Measurements from ENCODE around the gene CDH4. TPM values are rescaled to one million over a fixed set of nuclear protein-coding genes. Genes with fewer than 3 reads are reported as not detected.

CDH4 gene
- total RNA-seq, 1 experiment from 2014 or later, result 5.3 TPM

DNA sequence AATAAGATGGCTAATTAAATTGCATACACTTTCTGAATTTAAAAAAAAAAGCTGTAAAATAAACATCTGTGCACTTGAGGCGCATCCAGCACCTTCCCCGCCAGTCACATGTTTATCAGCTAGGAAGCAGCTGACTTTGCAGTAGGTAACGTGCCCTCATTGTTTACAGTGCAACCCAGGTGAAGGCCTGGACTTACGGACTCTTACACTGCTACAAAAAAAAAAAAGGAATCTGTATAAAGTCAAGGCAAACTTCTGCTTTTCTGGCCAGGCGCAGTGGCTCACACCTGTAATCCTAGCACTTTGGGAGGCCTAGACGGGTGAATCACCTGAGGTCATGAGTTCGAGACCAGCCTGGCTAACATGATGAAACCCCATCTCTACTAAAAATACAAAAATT lies 327.8 kb downstream of the CDH4 start (continued):
- TF ChIP-seq ZBTB43 (CRISPR knock-in tag; IDR thresholded peaks at IDR 0.05) (no peak), ZNF396 (CRISPR knock-in tag; IDR thresholded peaks at IDR 0.05; ENCODE audit: borderline replicate concordance) (no peak), EMX1 (CRISPR knock-in tag; IDR thresholded peaks at IDR 0.05) (no peak), ZBTB21 (CRISPR knock-in tag; IDR thresholded peaks at IDR 0.05; ENCODE audit: borderline replicate concordance) (no peak), NFE2L1 (CRISPR knock-in tag; IDR thresholded peaks at IDR 0.05) (no peak), AFF4 (CRISPR knock-in tag; IDR thresholded peaks at IDR 0.05; ENCODE audit: borderline replicate concordance) (no peak), MXD4 (CRISPR knock-in tag; IDR thresholded peaks at IDR 0.05; ENCODE audit: borderline replicate concordance) (no peak), MLX (CRISPR knock-in tag; IDR thresholded peaks at IDR 0.05) (no peak), ZNF232 (CRISPR knock-in tag; IDR thresholded peaks at IDR 0.05) (no peak)
- TF ChIP-seq, protein P1, sequence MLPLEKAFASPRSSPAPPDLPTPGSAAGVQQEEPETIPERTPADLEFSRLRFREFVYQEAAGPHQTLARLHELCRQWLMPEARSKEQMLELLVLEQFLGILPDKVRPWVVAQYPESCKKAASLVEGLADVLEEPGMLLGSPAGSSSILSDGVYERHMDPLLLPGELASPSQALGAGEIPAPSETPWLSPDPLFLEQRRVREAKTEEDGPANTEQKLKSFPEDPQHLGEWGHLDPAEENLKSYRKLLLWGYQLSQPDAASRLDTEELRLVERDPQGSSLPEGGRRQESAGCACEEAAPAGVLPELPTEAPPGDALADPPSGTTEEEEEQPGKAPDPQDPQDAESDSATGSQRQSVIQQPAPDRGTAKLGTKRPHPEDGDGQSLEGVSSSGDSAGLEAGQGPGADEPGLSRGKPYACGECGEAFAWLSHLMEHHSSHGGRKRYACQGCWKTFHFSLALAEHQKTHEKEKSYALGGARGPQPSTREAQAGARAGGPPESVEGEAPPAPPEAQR (CRISPR knock-in tag; IDR thresholded peaks at IDR 0.05), result no peak
- TF ChIP-seq, protein P2, sequence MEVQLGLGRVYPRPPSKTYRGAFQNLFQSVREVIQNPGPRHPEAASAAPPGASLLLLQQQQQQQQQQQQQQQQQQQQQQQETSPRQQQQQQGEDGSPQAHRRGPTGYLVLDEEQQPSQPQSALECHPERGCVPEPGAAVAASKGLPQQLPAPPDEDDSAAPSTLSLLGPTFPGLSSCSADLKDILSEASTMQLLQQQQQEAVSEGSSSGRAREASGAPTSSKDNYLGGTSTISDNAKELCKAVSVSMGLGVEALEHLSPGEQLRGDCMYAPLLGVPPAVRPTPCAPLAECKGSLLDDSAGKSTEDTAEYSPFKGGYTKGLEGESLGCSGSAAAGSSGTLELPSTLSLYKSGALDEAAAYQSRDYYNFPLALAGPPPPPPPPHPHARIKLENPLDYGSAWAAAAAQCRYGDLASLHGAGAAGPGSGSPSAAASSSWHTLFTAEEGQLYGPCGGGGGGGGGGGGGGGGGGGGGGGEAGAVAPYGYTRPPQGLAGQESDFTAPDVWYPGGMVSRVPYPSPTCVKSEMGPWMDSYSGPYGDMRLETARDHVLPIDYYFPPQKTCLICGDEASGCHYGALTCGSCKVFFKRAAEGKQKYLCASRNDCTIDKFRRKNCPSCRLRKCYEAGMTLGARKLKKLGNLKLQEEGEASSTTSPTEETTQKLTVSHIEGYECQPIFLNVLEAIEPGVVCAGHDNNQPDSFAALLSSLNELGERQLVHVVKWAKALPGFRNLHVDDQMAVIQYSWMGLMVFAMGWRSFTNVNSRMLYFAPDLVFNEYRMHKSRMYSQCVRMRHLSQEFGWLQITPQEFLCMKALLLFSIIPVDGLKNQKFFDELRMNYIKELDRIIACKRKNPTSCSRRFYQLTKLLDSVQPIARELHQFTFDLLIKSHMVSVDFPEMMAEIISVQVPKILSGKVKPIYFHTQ (CRISPR knock-in tag; IDR thresholded peaks at IDR 0.05), result no peak
- TF ChIP-seq, protein P3, sequence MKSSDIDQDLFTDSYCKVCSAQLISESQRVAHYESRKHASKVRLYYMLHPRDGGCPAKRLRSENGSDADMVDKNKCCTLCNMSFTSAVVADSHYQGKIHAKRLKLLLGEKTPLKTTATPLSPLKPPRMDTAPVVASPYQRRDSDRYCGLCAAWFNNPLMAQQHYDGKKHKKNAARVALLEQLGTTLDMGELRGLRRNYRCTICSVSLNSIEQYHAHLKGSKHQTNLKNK (CRISPR knock-in tag; IDR thresholded peaks at IDR 0.05), result no peak

GRCh38 chr20:61580958-61581824 lies 329.1 kb downstream of the CDH4 start:
- no peak overlapping the region for H3K4me3 Mint-ChIP-seq
- peaks cover 35% of the 10 kb centered on the region for H3K27me3 Mint-ChIP-seq (ENCODE audit: low read depth)
- CTCF ChIA-PET, result no interaction called here
- H3K9me3 Mint-ChIP-seq, result no peaks in the 10 kb centered on the region
- H3K36me3 Mint-ChIP-seq, result no peaks in the 10 kb centered on the region
- ATAC-seq (no peak), DNase-seq (ENCODE audit: low spot score) (no peak)
- H3K4me1 Mint-ChIP-seq, result peaks cover 7% of the 10 kb centered on the region
- POLR2A ChIA-PET, result no interaction called here
- H3K27ac Mint-ChIP-seq, result no peak overlapping the region
- TF ChIP-seq, protein P4, sequence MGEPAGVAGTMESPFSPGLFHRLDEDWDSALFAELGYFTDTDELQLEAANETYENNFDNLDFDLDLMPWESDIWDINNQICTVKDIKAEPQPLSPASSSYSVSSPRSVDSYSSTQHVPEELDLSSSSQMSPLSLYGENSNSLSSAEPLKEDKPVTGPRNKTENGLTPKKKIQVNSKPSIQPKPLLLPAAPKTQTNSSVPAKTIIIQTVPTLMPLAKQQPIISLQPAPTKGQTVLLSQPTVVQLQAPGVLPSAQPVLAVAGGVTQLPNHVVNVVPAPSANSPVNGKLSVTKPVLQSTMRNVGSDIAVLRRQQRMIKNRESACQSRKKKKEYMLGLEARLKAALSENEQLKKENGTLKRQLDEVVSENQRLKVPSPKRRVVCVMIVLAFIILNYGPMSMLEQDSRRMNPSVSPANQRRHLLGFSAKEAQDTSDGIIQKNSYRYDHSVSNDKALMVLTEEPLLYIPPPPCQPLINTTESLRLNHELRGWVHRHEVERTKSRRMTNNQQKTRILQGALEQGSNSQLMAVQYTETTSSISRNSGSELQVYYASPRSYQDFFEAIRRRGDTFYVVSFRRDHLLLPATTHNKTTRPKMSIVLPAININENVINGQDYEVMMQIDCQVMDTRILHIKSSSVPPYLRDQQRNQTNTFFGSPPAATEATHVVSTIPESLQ (CRISPR knock-in tag; IDR thresholded peaks at IDR 0.05), result no peak
- TF ChIP-seq SOX15 (CRISPR knock-in tag; IDR thresholded peaks at IDR 0.05) (no peak), NR3C1 (CRISPR knock-in tag; conservative IDR thresholded peaks at IDR 0.05; ENCODE audit: low read depth) (no peak), NFYB (CRISPR knock-in tag; conservative IDR thresholded peaks at IDR 0.05; ENCODE audit: low read depth) (no peak), MXD4 (CRISPR knock-in tag; IDR thresholded peaks at IDR 0.05; ENCODE audit: borderline replicate concordance) (no peak), FOXP4 (CRISPR knock-in tag; IDR thresholded peaks at IDR 0.05) (no peak), ZNF512 (CRISPR knock-in tag; IDR thresholded peaks at IDR 0.05; ENCODE audit: borderline replicate concordance) (no peak)
